Fibroblast of skin of right quadriceps (primary cell): ENCODE results near the gene CDK5R2.
A peak's percentile ranks its signal among the peaks of the same experiment; 100 is the strongest.

Source experiments
- DNase-seq: peaks from one replicate; pipeline ENCODE4 v3.0.0-alpha.2; 2013

CDK5R2 gene

DNA sequence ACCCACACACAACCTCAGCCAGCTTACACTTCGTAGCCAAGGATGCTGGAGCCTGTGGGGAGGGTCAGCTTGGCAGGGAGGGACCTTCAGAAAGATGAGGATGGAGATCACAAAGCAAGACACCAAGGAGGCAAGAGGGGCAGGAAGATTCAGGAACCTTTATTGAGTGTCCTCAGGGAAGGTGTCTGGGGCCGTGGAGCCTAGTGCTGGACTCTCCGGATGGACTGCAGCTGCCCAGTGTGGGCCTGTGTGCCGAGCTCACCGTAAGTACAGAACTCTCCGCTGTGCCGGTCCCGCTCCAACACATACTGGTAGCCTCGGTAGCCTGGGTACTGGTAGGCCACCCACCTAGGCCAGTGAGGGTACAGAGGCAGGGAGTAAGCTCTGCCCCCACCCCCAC, 30.6 kb downstream of the CDK5R2 start:
- no peak for DNase-seq

DNA sequence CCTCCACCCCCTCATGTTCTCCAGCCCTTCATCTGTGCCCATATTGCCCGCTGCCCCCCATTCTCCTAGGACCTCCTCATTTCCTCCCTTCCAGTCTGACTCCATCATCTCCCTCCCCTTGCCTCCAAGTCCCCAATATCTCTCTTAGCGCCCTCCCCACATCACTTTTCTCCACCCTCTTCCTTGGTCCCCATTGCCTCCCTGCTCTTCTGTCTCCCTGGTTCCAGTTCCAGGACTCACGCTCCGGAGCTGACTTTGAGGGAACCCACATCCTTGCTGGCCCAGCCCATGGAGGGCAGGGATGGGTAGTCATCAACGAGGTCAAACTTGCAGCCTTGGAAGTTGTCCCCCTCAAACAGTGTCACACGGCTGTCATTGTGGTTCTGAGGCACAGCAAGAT, 31.1 kb downstream of the CDK5R2 start:
- no peak for DNase-seq

DNA sequence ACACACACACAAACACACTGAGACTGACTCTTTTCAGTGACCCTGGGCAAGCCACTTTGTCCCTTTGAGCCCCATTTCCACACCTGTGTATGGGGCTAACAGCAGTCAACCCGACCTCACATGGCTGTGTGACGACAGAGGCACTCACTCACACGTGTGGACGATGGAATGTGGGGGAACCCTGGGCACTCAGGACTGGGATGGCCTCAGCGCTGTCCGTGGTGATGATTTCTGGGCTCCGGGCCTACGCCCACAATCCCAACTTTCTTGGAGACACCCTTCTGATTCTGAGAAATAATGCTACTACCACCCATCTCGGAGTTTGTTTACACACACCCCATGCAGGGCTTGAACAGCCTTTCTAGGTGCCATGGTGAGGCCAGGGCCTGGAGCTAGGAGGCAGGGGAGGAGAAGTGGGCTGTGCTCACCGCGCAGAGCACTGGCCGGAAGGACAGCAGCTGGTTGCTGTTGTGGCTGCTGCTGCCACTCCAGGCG, 32.3 kb downstream of the CDK5R2 start:
- peak; percentile 17 for DNase-seq

DNA sequence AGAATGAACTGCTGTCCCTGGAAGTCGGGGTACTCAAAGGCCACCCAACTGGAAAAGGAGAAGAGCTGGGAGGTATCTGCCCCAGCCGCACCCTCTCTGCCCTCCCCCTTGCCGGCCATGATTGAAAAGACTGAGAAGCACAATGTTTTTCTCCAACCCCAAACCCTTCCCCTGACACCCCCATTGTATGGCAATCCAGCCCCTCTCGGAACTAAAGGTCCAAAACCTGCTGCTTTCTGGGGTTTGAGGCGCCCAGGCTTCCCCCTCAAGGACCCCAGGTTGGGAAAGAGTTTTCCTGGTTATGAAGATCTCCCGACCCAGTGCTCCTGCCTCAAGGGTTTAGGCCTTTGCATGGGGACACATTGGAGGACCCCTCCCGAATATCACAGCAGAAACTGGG, 32.7 kb downstream of the CDK5R2 start:
- DNase-seq: no peak

DNA sequence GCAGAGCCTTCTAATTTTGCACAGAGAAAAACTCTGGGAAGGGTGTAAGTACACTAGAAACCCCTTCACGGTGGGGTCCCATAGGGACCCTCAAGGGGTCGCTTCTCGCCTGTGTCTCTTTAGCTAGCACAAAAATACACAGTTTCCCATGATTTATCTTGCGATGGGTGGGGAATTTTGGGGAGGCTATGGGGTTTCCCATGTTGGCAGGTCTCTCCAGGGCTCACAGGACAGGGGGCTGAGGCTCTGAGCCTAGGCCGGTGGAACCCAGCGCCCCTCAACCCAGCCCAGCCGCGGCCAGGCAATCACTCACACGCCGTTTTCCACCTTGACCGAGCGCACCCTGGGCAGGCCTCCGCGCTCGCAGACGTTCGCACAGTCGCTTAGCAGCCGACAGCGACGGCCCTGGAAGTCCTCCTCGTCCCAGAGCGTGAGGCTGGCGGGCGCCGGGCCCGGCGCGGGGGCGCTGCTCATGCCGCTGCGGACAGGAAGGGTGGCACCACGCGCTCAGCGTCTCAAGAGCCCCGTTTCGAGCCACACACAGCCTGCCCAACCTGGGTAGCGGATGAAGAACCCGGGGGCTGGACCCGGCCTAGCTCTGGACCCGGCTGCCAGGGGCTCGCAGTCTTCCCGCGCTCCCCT, 33.4 kb downstream of the CDK5R2 start:
- no peak for DNase-seq

- DNase-seq: no peak
Observed at GRCh38 chr2:218993345-218994315, 34.2 kb downstream of the CDK5R2 start, which contains the start of gene CRYBA2. Gene CRYBA2, minus strand, starts transcription at chr2:218993422. Its CDS starts 246 bp downstream, at chr2:218993176.

DNA sequence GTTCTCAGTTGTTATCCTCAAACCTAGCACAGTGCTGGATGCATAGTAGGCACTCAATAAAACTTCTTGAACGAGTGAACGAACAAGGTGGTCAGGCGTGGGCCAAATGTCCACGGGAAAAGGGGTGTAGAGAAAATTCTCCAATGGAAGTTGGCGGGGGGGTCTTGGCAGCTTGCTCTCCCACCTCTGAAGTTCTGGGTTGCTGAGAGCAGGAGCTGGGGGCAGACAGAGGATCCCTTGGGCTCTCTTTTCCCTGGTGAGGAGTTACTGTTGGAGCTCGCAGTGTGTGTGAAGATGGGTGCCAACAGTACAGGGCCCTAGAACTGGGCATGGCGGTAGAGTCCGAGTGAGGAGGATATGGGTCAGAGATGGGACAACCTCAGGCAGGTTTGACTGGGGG, 36.1 kb downstream of the CDK5R2 start:
- DNase-seq: no peak

DNA sequence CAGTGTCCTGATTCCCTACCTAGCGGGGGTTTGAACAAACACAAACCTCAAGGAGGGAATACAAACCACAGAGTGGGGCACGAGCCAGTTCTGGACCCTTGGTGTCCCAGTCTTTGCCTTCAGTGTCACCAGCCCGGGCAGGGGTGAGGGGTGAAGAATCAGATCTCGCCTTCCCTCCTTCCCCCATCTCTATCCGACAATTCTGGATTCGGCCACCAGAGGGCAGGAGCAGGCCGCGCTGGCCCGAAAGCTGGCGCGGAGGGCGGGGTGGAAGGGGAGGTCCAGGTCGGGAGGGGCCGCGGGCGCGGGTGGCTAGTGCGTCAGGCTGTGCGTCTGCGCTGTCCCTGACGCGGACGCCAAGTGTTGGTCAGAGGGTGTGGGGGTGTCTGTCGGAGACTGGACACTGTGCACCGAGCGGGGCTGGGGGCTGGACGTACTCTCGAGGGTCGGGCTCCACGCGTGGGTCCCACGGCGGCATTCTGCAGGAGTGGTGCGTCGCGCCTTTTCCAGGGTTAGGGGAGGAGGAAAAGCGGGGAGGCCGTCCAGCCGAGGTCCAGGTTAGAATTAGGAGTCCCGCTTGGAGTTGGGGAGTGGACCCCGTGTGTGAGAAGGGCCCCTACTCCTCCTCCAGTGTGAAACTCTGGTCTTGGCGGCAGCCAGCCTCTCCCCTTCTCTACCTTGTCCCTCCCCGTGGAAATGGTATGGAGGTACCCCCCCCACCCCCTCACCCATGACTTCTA, 36.7 kb downstream of the CDK5R2 start:
- DNase-seq: peak; percentile 61

GRCh38 chr2:218996937-218997336, 37.5 kb downstream of the CDK5R2 start:
- no peak for DNase-seq

DNA sequence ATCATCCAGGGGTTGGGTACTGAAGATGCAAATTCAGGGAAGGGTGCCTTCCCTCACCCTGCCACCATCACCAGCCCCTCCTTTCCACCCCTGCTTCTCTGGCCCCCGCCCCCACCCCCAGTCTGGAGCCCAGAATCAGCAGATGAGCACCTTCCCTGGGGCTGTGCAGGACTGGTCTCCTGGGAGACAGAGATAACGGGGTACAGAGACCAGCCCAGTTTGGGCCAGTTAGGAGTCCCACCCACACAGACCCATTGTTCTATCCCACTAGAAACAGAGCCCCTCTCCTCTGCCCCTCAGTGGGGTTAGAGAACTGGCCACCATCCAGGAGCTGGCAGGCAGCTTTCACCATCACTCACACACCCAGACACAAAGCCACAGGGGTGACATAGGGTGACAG, 38.3 kb downstream of the CDK5R2 start:
- no peak for DNase-seq

DNA sequence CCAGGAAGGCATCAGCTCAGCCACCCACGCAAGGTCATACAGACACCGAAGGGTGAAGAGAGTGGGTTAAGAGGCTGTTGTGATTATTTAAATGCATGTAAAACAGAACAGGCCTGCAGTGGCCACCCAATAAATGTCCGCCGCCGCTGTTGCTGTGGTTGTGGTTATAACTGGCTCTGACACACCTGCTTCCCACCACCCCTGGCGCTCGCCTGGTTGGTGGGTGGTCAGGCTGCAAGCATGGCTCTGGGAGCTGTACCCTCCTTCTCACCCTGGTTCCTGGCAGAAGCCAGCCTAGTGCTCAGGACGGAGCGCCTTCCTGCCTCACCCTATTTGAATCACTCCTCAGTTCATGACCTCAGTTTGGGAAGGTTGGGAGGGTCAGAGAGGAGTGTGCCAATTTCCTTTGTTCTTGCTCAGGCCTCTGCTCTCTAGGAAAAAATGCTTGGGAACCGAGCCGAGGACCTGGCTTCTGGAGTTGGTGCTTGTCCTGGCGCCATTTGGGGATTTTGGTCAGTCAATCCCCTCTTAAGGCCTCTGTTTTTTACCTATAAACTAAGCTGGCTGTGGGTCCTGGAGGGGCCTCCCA, 39.0 kb downstream of the CDK5R2 start:
- no peak for DNase-seq

DNA sequence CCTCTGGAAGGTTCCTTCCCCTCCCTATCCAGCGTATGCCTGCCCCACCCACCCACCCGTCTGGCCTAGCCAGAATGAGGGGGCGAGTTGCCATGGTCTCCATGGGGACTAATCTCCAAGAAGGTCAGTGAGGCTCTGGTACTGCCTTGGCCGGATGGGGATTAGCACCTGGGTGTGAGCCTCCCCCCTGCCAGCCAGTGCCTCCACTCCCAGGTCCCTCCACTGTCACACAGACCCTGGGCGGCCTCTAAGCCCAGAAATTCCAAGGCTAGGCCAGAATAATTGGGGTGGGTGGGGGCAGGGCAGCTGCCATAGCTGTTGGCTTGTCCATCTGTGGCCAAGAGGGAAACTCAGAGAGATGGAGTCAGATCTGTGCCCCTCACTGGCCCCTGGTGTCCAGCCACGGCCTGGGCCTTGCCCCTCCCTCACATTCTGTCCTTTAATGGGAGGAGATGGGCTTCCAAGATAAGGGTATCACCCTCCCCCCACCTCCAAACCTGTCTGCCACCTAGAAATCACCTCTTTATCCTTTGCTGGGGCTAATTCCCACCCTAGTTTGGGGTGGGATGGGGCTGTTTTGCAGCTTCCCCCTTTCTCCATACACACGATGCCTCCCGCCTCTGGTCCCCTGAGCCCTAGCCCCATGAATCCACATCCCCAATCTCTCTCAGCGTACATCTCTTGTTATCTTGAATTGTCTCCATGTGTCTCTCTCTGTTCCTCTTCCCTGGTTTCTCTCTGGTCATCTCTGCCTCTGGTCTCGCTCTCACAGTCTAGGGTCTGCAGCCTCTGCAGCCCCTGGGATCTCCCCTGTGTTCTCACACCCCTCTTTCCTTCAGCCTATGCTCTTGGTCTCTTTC, 39.8 kb downstream of the CDK5R2 start:
- no peak for DNase-seq

DNA sequence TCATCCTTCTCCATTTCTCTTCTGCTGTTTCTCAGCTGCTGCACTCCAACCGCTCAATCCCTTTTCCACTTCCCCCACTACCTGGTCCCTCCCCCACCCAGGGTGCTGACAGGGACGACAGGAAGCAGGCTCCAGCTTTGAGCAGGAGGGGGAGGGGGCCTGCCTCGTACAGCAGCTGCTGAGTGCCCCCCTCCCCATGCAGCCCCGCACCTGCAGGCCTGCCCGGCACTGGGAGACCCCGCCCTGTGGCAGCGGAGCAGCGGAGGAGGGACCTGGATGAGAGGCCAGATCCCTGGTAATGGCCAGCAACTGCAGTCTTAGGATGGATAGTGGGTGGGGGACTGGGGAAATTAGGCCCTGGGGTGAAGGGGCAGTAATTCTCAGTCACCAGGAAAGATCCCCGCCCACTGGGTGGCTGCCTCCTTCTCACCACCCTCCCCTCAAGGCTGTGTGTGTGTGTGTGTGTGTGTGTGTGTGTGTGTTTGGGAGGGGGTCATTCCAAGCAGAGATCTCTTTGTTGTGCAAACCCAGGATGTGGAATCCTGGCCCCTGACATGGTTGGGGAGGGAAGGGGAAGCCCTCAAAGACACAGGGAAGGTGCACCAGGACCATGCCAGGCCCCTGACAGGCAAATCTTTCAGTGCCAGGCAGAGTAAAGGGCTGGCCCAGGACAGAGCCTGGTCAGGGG, 40.6 kb downstream of the CDK5R2 start:
- no peak for DNase-seq

- no peak for DNase-seq
Observed at GRCh38 chr2:219000569-219000960, 41.1 kb downstream of the CDK5R2 start.

- no peak for DNase-seq
Observed at GRCh38 chr2:219001100-219001576, 41.7 kb downstream of the CDK5R2 start.

DNA sequence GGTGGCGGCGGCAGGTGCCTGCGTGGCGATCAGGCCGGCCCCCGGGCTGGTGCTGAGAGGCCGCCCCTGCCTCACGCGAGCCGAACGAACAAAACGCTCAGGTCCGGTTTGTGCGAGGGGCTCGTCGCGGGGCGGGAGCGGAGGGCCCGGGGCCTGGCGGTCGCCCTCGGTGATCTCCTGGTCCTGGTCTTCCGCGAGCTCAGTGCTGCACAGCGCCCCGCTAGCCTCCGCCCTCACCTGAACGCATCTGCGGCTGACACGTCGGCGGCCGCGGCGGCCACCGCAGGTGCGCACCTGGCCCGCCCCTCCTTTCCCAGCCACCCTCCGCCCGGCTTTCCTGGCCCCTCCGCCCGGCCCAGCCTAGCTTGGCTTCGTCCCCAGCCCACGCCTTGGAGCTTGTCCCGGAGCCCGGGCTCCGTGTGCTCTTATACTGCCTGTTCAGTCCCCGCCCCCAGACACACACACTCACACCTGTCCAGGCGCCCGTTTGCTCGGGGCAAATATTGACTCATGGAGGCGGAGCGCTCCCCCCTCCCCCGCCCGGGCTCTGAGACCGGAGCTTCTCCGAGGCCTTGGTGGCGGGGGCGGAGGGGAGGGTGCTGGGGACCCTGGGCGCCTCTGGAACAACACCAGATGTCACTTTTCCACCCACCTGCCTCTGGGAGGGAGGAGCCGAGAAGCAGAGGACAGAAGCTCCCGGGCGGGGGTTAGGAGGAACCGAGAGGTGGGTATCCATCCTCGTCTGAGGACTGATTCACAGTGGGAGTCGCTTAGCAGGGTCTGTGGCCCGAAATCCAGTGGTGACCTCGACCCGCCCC, 42.3 kb downstream of the CDK5R2 start:
- DNase-seq: no peak

DNA sequence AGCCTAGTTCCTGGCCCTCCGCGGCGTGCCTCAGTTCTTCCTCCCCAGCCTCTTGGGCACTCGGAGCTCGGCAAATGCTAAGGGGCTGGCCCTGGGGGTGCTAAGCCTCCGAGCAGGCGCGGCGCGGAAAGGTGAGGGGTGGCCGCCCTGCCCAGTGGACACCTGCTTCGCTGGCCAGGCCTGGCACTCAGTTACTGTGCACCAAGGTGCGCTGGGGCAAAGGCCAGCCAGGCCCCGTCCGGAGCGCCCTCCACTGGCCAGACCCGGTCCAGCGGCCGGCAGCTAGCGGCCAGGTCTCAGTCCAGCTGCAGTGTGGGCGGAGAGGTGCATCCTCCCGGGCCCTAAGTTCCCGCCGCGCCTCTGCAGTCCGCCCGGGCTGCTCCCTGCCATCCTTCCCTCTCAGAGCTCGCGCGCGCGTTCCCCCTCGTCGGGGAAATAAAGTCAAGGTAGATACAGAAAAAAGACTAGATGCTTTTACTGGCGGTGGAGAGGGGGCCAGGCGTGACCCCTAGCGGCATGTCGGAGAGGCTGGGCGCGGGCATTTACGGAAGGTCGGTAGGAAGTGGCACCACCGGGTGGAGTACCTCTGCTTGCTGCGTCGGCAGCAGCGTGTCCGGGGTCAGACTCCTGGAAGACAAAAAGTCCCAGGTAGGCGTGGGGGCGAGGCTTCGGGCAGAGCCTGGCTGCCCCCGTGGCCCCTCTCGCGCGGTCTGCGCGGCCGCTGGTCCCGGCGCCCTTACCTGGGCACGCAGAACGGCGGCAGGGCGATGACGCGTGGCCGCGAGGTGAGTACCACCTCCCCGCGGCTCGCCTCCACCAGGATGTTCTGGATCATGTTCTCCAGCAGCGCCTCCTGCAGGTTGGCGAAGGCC, 43.2 kb downstream of the CDK5R2 start:
- DNase-seq: no peak

GRCh38 chr2:219003267-219003634, 43.8 kb downstream of the CDK5R2 start:
- DNase-seq: no peak

DNA sequence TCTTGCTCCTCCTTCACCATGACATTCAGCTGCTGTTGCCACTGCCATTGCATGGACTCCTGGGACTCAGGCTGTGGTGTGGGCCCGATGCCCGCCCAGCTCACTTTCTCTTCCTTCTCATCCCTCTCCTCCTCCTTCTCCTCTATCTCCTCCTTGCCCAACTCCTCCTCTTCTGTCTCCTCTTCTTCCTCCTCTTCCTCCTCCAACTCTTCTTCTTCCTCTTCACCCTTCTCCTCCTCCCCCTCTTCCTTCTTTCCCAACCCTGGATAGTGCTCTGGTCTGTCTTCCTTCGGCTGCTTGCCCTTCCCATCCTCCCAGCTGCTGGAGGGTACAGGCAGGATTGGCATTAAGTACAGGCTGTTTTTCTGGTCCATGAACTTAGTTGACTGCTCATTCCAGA, 44.5 kb downstream of the CDK5R2 start:
- no peak for DNase-seq
